Spleen (tissue), 11 donors: ENCODE measurements around the gene TXNRD2. TPM values are rescaled to one million over a fixed set of nuclear protein-coding genes. Genes with fewer than 3 reads are reported as not detected.

ENCODE experiments used
- DNase-seq: peaks from one replicate; pipeline ENCODE4 v3.0.0-alpha.2; 2020
- H3K27ac ChIP-seq, 8 donors: fragments of 200-600 bp; sonication (generic) in 7 of 8; 1 replicate in 4 of 8; 2 replicates in 4 of 8; pipeline versions ENCODE4 v1.5.0 to v1.8.0; 2016 to 2021; ENCODE audit warnings: inconsistent platforms in 4 of 8, mild to moderate bottlenecking in 4 of 8, moderate library complexity in 1 of 8
- H3K27me3 ChIP-seq, 7 donors: fragments of 200-600 bp; sonication (generic) in 6 of 7; replicated peaks in 1 of 7; 1 replicate in 4 of 7; 2 replicates in 3 of 7; pipeline versions ENCODE4 v1.5.0 to v1.8.0; 2016 to 2021; ENCODE audit warnings: inconsistent platforms in 3 of 7, mild to moderate bottlenecking in 1 of 7
- H3K36me3 ChIP-seq, 6 donors: fragments of 200-600 bp; sonication (generic) in 5 of 6; 1 replicate in 4 of 6; 2 replicates in 2 of 6; pipeline versions ENCODE4 v1.5.0 to v1.8.0; 2016 to 2021; ENCODE audit warnings: inconsistent platforms in 2 of 6
- H3K4me1 ChIP-seq, 6 donors: fragments of 200-600 bp; sonication (generic) in 5 of 6; 1 replicate in 3 of 6; 2 replicates in 3 of 6; pipeline versions ENCODE4 v1.5.0 to v1.8.0; 2016 to 2021; ENCODE audit warnings: inconsistent platforms in 3 of 6
- H3K4me3 ChIP-seq, 8 donors: fragments of 200-600 bp; sonication (generic) in 7 of 8; 1 replicate in 4 of 8; 2 replicates in 4 of 8; pipeline versions ENCODE4 v1.5.0 to v1.8.0; 2016 to 2021; ENCODE audit warnings: inconsistent platforms in 4 of 8, mild to moderate bottlenecking in 4 of 8, moderate library complexity in 2 of 8
- H3K9me3 ChIP-seq, 8 donors: fragments of 200-600 bp; sonication (generic) in 7 of 8; 1 replicate in 4 of 8; 2 replicates in 4 of 8; pipeline versions ENCODE4 v1.5.0 to v1.8.0; 2016 to 2021; ENCODE audit warnings: inconsistent platforms in 4 of 8
- POLR2A ChIP-seq, 3 donors: fragments of 450-650 bp; IDR thresholded peaks; one replicate each; pipeline ENCODE4 v1.5.1; 2017; ENCODE audit warnings: antibody characterized with exemption in 3 of 3, mild to moderate bottlenecking in 1 of 3
- POLR2AphosphoS5 ChIP-seq, 3 donors: sonication (generic); formaldehyde crosslinking; IDR thresholded peaks; one replicate each; pipeline ENCODE4 v1.5.1; 2017; ENCODE audit warnings: antibody characterized with exemption in 3 of 3
- WGBS, 5 donors: extraction: QIAGEN DNeasy Blood & Tissue Kit in 3 of 5; methylation state at CpG; one replicate each; pipeline versions ENCODE4 v1.1.5 to v1.1.7; 2013 to 2018; 5-methylcytosine and 5-hydroxymethylcytosine counted together
- intact Hi-C: fragments of 100-400 bp; cut with DNase I; formaldehyde crosslinking; loops from one replicate; pipeline ENCODE4 v1.15.0; 2023; ENCODE audit warnings: low total_unique reads
- polyA plus RNA-seq, 3 donors: library from polyadenylated mRNA; stranded (reverse); fragments of 200-250 nt; gene quantifications; one replicate each; pipeline ENCODE4 v1.2.1, GENCODE V29; 2013
- total RNA-seq, 7 donors: library from RNA; depleted of rRNA in 3 of 7; stranded (reverse); fragments of >200 nt in 3 of 7; fragmentation: NEBNext Ultra II Directional in 4 of 7; extraction: Animal tissue kit (Norgen Biotek cat#: 25700) in 4 of 7; gene quantifications; one replicate each; pipeline versions ENCODE4 v1.1.0 to v1.2.1, GENCODE V29; 2016 to 2021
- TF ChIP-seq, protein P1 (sequence below), 11 experiments: fragments of 200-600 bp in 7 of 11; fragments of 450-650 bp in 4 of 11; sonication (generic) in 4 of 11; IDR thresholded peaks in 8 of 11; conservative IDR thresholded peaks in 3 of 11; 1 replicate in 7 of 11; 2 replicates in 4 of 11; pipeline versions ENCODE4 v1.4.0 to v1.8.0; 2016 to 2021; ENCODE audit warnings: antibody characterized with exemption in 11 of 11, inconsistent platforms in 4 of 11, mild to moderate bottlenecking in 1 of 11
- donor health status: healthy with polysubstance abuse.
- donor health status: DM: no; HTN: no; CAD: no; lungs with moderate emphysema.
- donor health status: DM: no; HTN: no; CAD: no.
- donor health status: Bipolar disorder and iron deficiency.
- donor health status: healthy.
- donor health status: DM: no; HTN: no; CAD: no.
- donor health status: DM: yes; HTN: yes; CAD: no.

TXNRD2 gene
- total and polyA plus RNA-seq, 10 donors: 21.6 to 45.9 (median 35.5) TPM

DNA sequence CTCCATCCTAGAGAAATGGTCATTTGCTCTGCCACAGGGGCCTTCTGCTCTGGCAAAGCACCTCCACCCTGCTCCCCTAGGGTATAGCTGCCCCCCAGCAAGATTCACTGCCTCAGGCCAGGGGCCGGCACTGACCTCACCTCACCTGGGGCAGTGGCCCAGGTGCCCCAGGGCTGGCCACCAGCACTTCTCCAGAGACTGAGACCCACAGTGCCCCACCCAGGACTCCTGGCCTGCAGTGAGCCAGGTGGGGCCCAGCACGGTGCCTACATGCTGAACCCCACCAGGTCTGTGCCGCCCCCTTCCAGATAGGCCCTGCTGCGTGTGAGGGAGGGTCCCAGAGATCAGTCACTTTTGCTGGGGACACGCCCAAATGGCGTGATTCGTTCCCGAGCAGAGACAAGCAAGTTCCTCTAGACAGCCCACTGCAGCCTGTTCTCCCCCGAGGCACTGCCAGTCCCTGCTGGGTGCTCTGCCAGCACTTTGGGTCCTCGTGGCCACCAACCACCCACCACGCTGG, 97.7 kb downstream of the TXNRD2 start:
- no peaks in the 10 kb centered on the region for H3K27me3 ChIP-seq
- intact Hi-C loops: no loop called here
- peak overlapping the region; percentile 26 to 84 (median 75) for H3K27ac ChIP-seq
- DNase-seq: peak; percentile 73
- 46 to 75% (median 54%) methylated on average over 3 to 11 of the region's 11 CpGs for WGBS, 5 donors
- TF ChIP-seq, protein P1, sequence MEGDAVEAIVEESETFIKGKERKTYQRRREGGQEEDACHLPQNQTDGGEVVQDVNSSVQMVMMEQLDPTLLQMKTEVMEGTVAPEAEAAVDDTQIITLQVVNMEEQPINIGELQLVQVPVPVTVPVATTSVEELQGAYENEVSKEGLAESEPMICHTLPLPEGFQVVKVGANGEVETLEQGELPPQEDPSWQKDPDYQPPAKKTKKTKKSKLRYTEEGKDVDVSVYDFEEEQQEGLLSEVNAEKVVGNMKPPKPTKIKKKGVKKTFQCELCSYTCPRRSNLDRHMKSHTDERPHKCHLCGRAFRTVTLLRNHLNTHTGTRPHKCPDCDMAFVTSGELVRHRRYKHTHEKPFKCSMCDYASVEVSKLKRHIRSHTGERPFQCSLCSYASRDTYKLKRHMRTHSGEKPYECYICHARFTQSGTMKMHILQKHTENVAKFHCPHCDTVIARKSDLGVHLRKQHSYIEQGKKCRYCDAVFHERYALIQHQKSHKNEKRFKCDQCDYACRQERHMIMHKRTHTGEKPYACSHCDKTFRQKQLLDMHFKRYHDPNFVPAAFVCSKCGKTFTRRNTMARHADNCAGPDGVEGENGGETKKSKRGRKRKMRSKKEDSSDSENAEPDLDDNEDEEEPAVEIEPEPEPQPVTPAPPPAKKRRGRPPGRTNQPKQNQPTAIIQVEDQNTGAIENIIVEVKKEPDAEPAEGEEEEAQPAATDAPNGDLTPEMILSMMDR (IDR thresholded peaks at IDR 0.05 in 8 of 11, conservative IDR thresholded peaks at IDR 0.05 in 3 of 11): no peak
- TF ChIP-seq POLR2A (IDR thresholded peaks at IDR 0.05) (no peak), POLR2AphosphoS5 (IDR thresholded peaks at IDR 0.05) (no peak)
- peaks cover 0 to 13% (median 0%) of the 10 kb centered on the region in 6 donors for H3K36me3 ChIP-seq
- peaks cover 23 to 65% (median 50%) of the 10 kb centered on the region in 6 donors for H3K4me1 ChIP-seq
- no peaks in the 10 kb centered on the region for H3K9me3 ChIP-seq
- H3K4me3 ChIP-seq: no peak overlapping the region

DNA sequence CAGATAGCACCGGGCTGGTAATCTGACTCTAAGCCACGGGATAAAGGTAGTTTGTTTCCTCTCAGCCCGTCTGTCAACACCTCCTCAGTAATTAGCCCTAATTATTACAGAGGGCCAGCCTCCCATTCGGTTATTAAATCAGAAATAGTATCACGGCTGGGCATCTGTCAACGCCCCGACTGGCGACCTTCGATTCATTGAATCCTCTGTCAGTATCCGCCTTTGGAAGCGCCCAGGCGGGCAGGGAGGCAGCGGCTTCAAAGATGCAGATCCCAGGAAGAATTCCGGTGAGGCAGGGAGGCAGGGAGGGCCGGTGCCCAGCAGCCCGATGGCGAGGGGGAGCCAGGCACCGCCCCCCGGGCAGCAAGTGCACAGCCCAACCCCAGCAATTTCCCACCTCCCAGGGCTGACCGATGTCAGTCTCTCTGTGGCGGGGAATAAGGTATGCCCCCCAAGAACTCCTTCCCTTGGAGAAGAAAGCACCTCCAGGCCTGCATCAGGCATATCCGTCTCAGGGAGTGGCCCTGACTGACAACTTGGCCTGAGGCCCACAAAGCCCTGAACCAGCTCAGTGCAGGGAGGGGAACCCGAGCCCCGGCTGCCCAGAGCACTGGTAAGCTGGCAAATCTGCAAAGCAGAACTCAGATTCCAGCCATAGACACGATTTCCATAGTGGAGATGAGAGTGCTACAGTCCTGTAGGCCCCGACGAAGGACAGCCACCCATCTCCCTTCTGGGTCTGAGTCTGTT, 98.3 kb downstream of the TXNRD2 start:
- Histone ChIP-seq H3K9me3 (no peaks in the 10 kb centered on the region), H3K27me3 (no peaks in the 10 kb centered on the region), H3K27ac (peak overlapping the region in 7 of 8 donors; percentile 26 to 84 (median 80)), H3K36me3 (peaks cover 0 to 10% (median 0%) of the 10 kb centered on the region in 6 donors), H3K4me3 (no peak overlapping the region), H3K4me1 (peaks cover 22 to 59% (median 44%) of the 10 kb centered on the region in 6 donors)
- WGBS, 5 donors: 81 to 90% (median 87%) methylated on average over 18 to 27 of the region's 27 CpGs
- TF ChIP-seq POLR2AphosphoS5 (IDR thresholded peaks at IDR 0.05): no peak
- no peak for TF ChIP-seq POLR2A (IDR thresholded peaks at IDR 0.05)
- TF ChIP-seq, protein P1 (IDR thresholded peaks at IDR 0.05 in 8 of 11, conservative IDR thresholded peaks at IDR 0.05 in 3 of 11): no peak
- no peak for DNase-seq
- intact Hi-C loops: no loop called here

DNA sequence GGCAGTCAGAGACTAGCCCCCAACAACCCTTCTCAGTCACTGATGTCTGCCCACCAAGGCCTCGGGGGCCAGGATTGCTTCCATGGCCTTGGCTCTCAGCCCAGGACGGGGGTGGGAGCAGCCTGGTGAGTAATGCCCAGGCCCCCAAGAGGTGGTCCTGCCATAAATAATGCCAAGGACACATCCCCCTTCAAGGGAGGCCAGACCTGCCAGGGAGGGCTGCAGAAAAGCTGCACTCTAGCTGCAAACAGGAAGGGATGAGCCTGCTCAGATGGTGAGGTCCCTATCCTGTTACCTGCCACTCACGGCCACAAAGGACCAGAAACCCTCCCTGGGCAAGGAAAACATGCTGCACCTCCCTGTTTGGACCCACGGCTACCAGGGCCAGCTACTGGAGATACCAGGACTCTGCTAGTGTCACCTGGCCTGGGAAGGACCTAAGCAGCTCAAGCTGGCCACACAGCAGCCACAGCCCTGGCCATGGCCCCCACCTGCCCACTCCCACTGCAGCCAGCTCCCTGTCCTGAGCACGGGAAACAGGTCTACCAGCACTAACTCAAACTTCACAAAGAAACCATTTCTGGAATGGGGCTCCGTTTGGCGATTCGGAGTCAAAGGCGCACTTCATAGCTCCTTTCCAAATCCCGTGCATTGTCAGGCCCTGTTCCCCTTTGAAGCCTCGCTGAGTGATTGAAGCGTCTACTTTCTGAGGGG, 99.1 kb downstream of the TXNRD2 start:
- Histone ChIP-seq H3K9me3 (no peaks in the 10 kb centered on the region), H3K36me3 (peaks cover 0 to 10% (median 0%) of the 10 kb centered on the region in 6 donors), H3K4me1 (peaks cover 22 to 51% (median 39%) of the 10 kb centered on the region in 6 donors), H3K27ac (peak overlapping the region in 3 of 8 donors; percentile 80 to 84 (median 82)), H3K4me3 (no peak overlapping the region), H3K27me3 (no peaks in the 10 kb centered on the region)
- TF ChIP-seq, protein P1 (IDR thresholded peaks at IDR 0.05 in 8 of 11, conservative IDR thresholded peaks at IDR 0.05 in 3 of 11): no peak
- TF ChIP-seq POLR2AphosphoS5 (IDR thresholded peaks at IDR 0.05): no peak
- TF ChIP-seq POLR2A (IDR thresholded peaks at IDR 0.05): no peak
- no peak for DNase-seq
- WGBS, 5 donors: 86 to 95% (median 90%) methylated on average over 11 to 12 of the region's 12 CpGs
- intact Hi-C loops: no loop called here
